Thyroid gland (tissue), 4 donors: Measurements from ENCODE around the gene CDC14C.

Source experiments
- CTCF ChIP-seq, 6 experiments: fragments of 200-600 bp in 3 of 6; fragments of 450-650 bp in 3 of 6; sonication (generic) in 3 of 6; IDR thresholded peaks; one replicate each; pipeline ENCODE4 v1.5.1; 2016 to 2019; ENCODE audit warnings: antibody characterized with exemption in 6 of 6, mild to moderate bottlenecking in 2 of 6, inconsistent platforms in 1 of 6, moderate library complexity in 1 of 6
- POLR2A ChIP-seq, 2 donors: fragments of 450-650 bp; IDR thresholded peaks; one replicate each; pipeline ENCODE4 v1.6.1; 2017; ENCODE audit warnings: antibody characterized with exemption in 2 of 2, mild to moderate bottlenecking in 2 of 2, moderate library complexity in 1 of 2

GRCh38 chr7:48899932-48900331 lies 24.4 kb upstream of the CDC14C start:
- TF ChIP-seq CTCF (IDR thresholded peaks at IDR 0.05) = no peak
- TF ChIP-seq POLR2A (IDR thresholded peaks at IDR 0.05) = no peak
